OCI-LY1 (cell line): Measurements from ENCODE around the gene CLK3.
"Not testable (repeated sequence)": the region's sequence is repeated elsewhere in the genome, so short reads cannot be mapped to it uniquely, and the experiment has no call there.

Experiments
- H2AFZ ChIP-seq: fragments of 200-600 bp; sonication (generic), shearing (Covaris generic); 2 replicates; pipeline ENCODE4 v1.6.0; 2014; ENCODE audit warnings: antibody characterized with exemption, mild to moderate bottlenecking, low read length
- H3F3A ChIP-seq: fragments of 200-600 bp; sonication (generic), shearing (Covaris generic); 2 replicates; pipeline ENCODE4 v1.6.0; 2014; ENCODE audit warnings: mild to moderate bottlenecking, antibody characterized with exemption, low read length, moderate library complexity; ENCODE audit not compliant: insufficient read depth
- H3K27ac ChIP-seq: fragments of 200-600 bp; sonication (generic); 2 replicates; pipeline ENCODE4 v1.5.1; 2014; ENCODE audit warnings: low read length, mixed run types, mild to moderate bottlenecking, low read depth; ENCODE audit not compliant: poor library complexity, severe bottlenecking
- H3K27me3 ChIP-seq: fragments of 200-600 bp; sonication (generic); 2 replicates; pipeline ENCODE4 v1.6.0; 2014; ENCODE audit warnings: antibody characterized with exemption, mild to moderate bottlenecking, low read length, moderate library complexity; ENCODE audit not compliant: insufficient read depth
- H3K36me3 ChIP-seq: fragments of 200-600 bp; sonication (generic); 2 replicates; pipeline ENCODE4 v1.6.1; 2014; ENCODE audit warnings: mild to moderate bottlenecking, antibody characterized with exemption, low read length, moderate library complexity, mixed read lengths; ENCODE audit not compliant: insufficient read depth
- H3K4me1 ChIP-seq: fragments of 200-600 bp; sonication (generic); 2 replicates; pipeline ENCODE4 v1.5.1; 2014; ENCODE audit warnings: mild to moderate bottlenecking, low read length, moderate library complexity; ENCODE audit not compliant: insufficient read depth, severe bottlenecking
- H3K4me2 ChIP-seq: fragments of 200-600 bp; sonication (generic), shearing (Covaris generic); 2 replicates; pipeline ENCODE4 v1.6.1; 2014; ENCODE audit warnings: low read length
- H3K4me3 ChIP-seq: fragments of 200-600 bp; sonication (generic); 2 replicates; pipeline ENCODE4 v1.5.1; 2014; ENCODE audit warnings: low read length, low read depth, mild to moderate bottlenecking, mixed read lengths; ENCODE audit not compliant: poor library complexity, severe bottlenecking
- H3K79me2 ChIP-seq: fragments of 200-600 bp; shearing (Covaris generic); 2 replicates; pipeline ENCODE4 v1.6.1; 2016; ENCODE audit warnings: mixed run types, low read length, mixed read lengths; ENCODE audit not compliant: insufficient read depth
- H3K9ac ChIP-seq: fragments of 200-600 bp; sonication (generic), shearing (Covaris generic); 2 replicates; pipeline ENCODE4 v1.6.1; 2014; ENCODE audit warnings: mild to moderate bottlenecking, low read length, mixed read lengths
- H3K9me2 ChIP-seq: fragments of 200-600 bp; sonication (generic), shearing (Covaris generic); 2 replicates; pipeline ENCODE4 v1.6.1; 2014; ENCODE audit warnings: low read depth, mild to moderate bottlenecking, low read length, mixed read lengths
- H3K9me3 ChIP-seq: fragments of 200-600 bp; shearing (Covaris generic); 2 replicates; pipeline ENCODE4 v1.6.1; 2014; ENCODE audit warnings: low read length, mixed read lengths
- H4K20me1 ChIP-seq: fragments of 200-600 bp; sonication (generic), shearing (Covaris generic); 2 replicates; pipeline ENCODE4 v1.6.0; 2016; ENCODE audit warnings: mild to moderate bottlenecking, low read length; ENCODE audit not compliant: insufficient read depth
- EZH2 ChIP-seq: fragments of 200-600 bp; sonication (generic), shearing (Covaris generic); IDR thresholded peaks from 2 replicates; pipeline ENCODE4 v1.8.0; 2017; ENCODE audit warnings: borderline replicate concordance, mixed run types, mild to moderate bottlenecking, antibody characterized with exemption, low read length, moderate library complexity, mixed read lengths
- TF ChIP-seq, protein P1 (sequence below): fragments of 200-600 bp; sonication (generic), shearing (Covaris generic); IDR thresholded peaks from 2 replicates; pipeline ENCODE4 v1.5.1; 2017; ENCODE audit warnings: mild to moderate bottlenecking, antibody characterized with exemption, low read length, moderate library complexity, mixed read lengths

Gene CLK3

DNA sequence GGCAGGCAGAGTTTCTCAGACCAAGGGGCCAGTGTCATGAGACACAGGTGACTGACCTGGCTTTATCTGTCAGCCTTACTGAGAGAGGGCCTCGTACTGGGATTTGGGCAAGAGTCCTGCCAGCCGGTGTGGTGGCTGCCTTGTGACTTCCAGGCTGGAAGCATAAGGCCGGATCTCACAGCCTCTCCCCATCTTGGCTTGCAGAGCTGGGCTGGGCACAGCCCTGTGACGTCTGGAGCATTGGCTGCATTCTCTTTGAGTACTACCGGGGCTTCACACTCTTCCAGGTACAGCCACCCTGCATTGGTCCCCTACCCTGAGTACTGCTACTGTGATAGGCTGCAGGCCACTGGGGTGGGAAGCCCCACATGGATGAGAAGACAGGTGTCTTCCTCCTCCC lies 12.1 kb downstream of the CLK3 start:
- Histone ChIP-seq H2AFZ (no peak overlapping the region), H3K4me1 (peaks cover 30% of the 10 kb centered on the region), H3K79me2 (no peaks in the 10 kb centered on the region), H3K4me3 (no peak overlapping the region), H3F3A (no peaks in the 10 kb centered on the region), H3K27me3 (no peaks in the 10 kb centered on the region), H3K36me3 (peaks cover 95% of the 10 kb centered on the region), H4K20me1 (no peaks in the 10 kb centered on the region), H3K9me3 (no peaks in the 10 kb centered on the region), H3K9ac (peak overlapping the region; percentile 7; the same call in 1 of the 2 replicates), H3K9me2 (no peaks in the 10 kb centered on the region), H3K4me2 (peak overlapping the region; percentile 31; the same call in 1 of the 2 replicates), H3K27ac (peak overlapping the region; percentile 91)
- TF ChIP-seq EZH2, result no peak
- TF ChIP-seq, protein P1, sequence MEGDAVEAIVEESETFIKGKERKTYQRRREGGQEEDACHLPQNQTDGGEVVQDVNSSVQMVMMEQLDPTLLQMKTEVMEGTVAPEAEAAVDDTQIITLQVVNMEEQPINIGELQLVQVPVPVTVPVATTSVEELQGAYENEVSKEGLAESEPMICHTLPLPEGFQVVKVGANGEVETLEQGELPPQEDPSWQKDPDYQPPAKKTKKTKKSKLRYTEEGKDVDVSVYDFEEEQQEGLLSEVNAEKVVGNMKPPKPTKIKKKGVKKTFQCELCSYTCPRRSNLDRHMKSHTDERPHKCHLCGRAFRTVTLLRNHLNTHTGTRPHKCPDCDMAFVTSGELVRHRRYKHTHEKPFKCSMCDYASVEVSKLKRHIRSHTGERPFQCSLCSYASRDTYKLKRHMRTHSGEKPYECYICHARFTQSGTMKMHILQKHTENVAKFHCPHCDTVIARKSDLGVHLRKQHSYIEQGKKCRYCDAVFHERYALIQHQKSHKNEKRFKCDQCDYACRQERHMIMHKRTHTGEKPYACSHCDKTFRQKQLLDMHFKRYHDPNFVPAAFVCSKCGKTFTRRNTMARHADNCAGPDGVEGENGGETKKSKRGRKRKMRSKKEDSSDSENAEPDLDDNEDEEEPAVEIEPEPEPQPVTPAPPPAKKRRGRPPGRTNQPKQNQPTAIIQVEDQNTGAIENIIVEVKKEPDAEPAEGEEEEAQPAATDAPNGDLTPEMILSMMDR, result no peak

DNA sequence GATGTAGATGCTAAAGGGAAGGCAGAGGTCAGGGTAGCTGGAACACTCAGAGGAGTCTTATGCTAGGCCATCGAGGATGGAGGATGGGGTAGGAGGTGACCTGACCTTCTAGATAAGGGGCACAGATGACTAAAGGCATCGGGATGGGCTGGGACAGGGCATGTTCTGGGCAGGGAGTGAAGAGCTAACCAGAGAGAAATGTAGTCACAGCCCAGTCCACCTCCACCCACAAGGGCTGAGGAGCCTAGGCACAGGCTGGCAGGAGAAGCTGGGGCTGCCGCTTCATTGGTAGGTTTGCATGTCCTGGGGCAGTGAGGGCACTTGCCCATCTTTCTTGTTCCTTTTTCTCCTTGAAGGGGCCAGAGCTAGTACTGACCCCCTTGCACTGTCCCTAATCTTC lies 12.6 kb downstream of the CLK3 start:
- H3K27ac ChIP-seq, result peak overlapping the region; percentile 91
- H3K9ac ChIP-seq, result peak overlapping the region; percentile 7; the same call in 1 of the 2 replicates
- no peaks in the 10 kb centered on the region for H3K27me3 ChIP-seq
- no peak for TF ChIP-seq EZH2
- TF ChIP-seq, protein P1, result no peak
- H3K4me1 ChIP-seq, result peaks cover 30% of the 10 kb centered on the region
- H2AFZ ChIP-seq, result no peak overlapping the region
- no peaks in the 10 kb centered on the region for H4K20me1 ChIP-seq
- H3K9me2 ChIP-seq, result no peaks in the 10 kb centered on the region
- H3K4me3 ChIP-seq, result no peak overlapping the region
- H3K79me2 ChIP-seq, result no peaks in the 10 kb centered on the region
- no peaks in the 10 kb centered on the region for H3K9me3 ChIP-seq
- peaks cover 95% of the 10 kb centered on the region for H3K36me3 ChIP-seq
- no peaks in the 10 kb centered on the region for H3F3A ChIP-seq
- no peak overlapping the region for H3K4me2 ChIP-seq

DNA sequence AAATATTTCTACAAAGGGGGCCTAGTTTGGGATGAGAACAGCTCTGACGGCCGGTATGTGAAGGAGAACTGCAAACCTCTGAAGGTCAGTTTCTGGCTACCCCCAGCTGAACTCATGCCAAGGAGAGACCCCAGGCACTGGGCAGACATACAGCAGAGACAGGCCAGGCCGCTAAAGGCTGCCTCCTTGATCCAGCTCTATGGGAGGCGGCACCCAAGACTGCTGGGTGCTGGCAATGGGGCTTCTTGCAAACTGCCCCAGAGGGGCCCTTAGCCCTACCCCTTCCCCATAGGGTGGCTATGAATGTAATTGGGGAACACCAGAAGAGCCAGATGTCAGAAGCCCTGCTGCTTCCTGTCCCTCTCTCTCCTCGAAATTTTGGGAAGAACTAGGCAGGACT lies 13.3 kb downstream of the CLK3 start:
- Histone ChIP-seq H3K79me2 (no peaks in the 10 kb centered on the region), H3K4me3 (no peak overlapping the region), H3K9me3 (no peaks in the 10 kb centered on the region), H3K4me2 (no peak overlapping the region), H3K9ac (no peak overlapping the region), H2AFZ (no peak overlapping the region), H3K27me3 (no peaks in the 10 kb centered on the region), H4K20me1 (no peaks in the 10 kb centered on the region), H3K9me2 (no peaks in the 10 kb centered on the region), H3K27ac (no peak overlapping the region), H3K4me1 (peaks cover 30% of the 10 kb centered on the region), H3F3A (no peaks in the 10 kb centered on the region), H3K36me3 (peaks cover 95% of the 10 kb centered on the region)
- no peak for TF ChIP-seq EZH2
- TF ChIP-seq, protein P1, result no peak

DNA sequence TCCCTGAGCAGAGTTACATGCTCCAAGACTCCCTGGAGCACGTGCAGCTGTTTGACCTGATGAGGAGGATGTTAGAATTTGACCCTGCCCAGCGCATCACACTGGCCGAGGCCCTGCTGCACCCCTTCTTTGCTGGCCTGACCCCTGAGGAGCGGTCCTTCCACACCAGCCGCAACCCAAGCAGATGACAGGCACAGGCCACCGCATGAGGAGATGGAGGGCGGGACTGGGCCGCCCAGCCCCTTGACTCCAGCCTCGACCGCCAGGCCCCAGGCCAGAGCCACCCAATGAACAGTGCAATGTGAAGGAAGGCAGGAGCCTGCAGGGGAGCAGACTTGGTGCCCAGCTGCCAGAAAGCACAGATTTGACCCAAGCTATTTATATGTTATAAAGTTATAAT lies 14.1 kb downstream of the CLK3 start:
- H2AFZ ChIP-seq, H3K4me3 ChIP-seq, H3K9me3 ChIP-seq, H3K9me2 ChIP-seq, H3K9ac ChIP-seq, H4K20me1 ChIP-seq, H3K27me3 ChIP-seq, H3K27ac ChIP-seq, H3K79me2 ChIP-seq, H3K4me2 ChIP-seq, H3F3A ChIP-seq: not testable (repeated sequence)
- peaks cover 95% of the 10 kb centered on the region for H3K36me3 ChIP-seq
- peaks cover 30% of the 10 kb centered on the region for H3K4me1 ChIP-seq
